ENCODE measurements around the gene FCN3. TPM values are rescaled to one million over a fixed set of nuclear protein-coding genes. Genes with fewer than 3 reads are reported as not detected.

FCN3 gene
- total and polyA plus RNA-seq, 2 donors (not counting 1 experiment from before 2014, with no cell fraction given): not detected

- Histone ChIP-seq H3K9me3 (ENCODE audit: control extremely low read depth in 1 of 3, control insufficient read depth in 2 of 3, insufficient read depth in 1 of 3, low read length in 2 of 3) (no peaks in the 10 kb centered on the region), H2AFZ (ENCODE audit: insufficient read depth, low read depth, low read length, poor library complexity, severe bottlenecking) (no peak overlapping the region), H3K79me2 (ENCODE audit: control insufficient read depth, insufficient read depth, low read length) (no peaks in the 10 kb centered on the region), H3K4me2 (replicated peaks; ENCODE audit: low read depth, low read length, poor library complexity, severe bottlenecking) (no peak overlapping the region), H4K20me1 (ENCODE audit: control insufficient read depth, insufficient read depth, low read length, poor library complexity, severe bottlenecking) (peaks cover 8% of the 10 kb centered on the region), H3K36me3 (replicated peaks in 1 of 2; ENCODE audit: control extremely low read depth in 1 of 2, control insufficient read depth in 1 of 2, extremely low read depth in 1 of 2, insufficient read depth in 2 of 2, low read length in 1 of 2) (no peaks in the 10 kb centered on the region), H3K4me3 (ENCODE audit: control extremely low read depth in 1 of 5, extremely low read depth in 1 of 5, insufficient read depth in 1 of 5, low read depth in 2 of 5, low read length in 4 of 5) (no peak overlapping the region), H3K4me1 (ENCODE audit: control insufficient read depth in 2 of 2, insufficient read depth in 2 of 2, low read length in 2 of 2) (peaks cover 36 to 54% of the 10 kb centered on the region in 2 donors), H3K9ac (ENCODE audit: low read length) (no peak overlapping the region), H3K27ac (ENCODE audit: low read length in 2 of 2) (no peak overlapping the region), H3K27me3 (replicated peaks in 1 of 4; ENCODE audit: control extremely low read depth in 1 of 4, control insufficient read depth in 3 of 4, insufficient read depth in 4 of 4, low read length in 3 of 4) (no peaks in the 10 kb centered on the region)
- no peaks in the 10 kb centered on the region for H3K27me3 Mint-ChIP-seq
- H3K9me3 Mint-ChIP-seq (ENCODE audit: insufficient read depth): no peaks in the 10 kb centered on the region
- peak overlapping the region; percentile 92 for H3K4me3 Mint-ChIP-seq
- no peak for DNase-seq
- POLR2A ChIA-PET: no interaction called here
- peaks cover 50% of the 10 kb centered on the region for H3K4me1 Mint-ChIP-seq
- H3K27ac Mint-ChIP-seq: peak overlapping the region; percentile 72
- intact Hi-C loops (cut with micrococcal nuclease): no loop called here
- CTCF ChIA-PET: interaction anchor here (1.0 to 11.1 kb wide), 13 partner anchors 10 to 310 kb away, joined by 3 to 135 read pairs (median 22); partner anchors contain the start of genes CD164L2, GPR3, MAP3K6 and SYTL1
- WGBS (ENCODE audit: insufficient coverage): 98% methylated on average over 5 of the region's 5 CpGs
- TF ChIP-seq CTCF (IDR thresholded peaks at IDR 0.05): no peak
- no peak for TF ChIP-seq EZH2 (IDR thresholded peaks at IDR 0.05; ENCODE audit: borderline replicate concordance, insufficient read depth, low read depth, low read length, poor library complexity, severe bottlenecking)
- ATAC-seq (ENCODE audit: low read depth): no peak
Observed at GRCh38 chr1:27358928-27359313, 15.7 kb downstream of the FCN3 start.

GRCh38 chr1:27358038-27358927 is 16.3 kb downstream of the FCN3 start:
- no peak overlapping the region for H3K27ac ChIP-seq (ENCODE audit: low read length in 2 of 2)
- no peaks in the 10 kb centered on the region for H3K79me2 ChIP-seq (ENCODE audit: control insufficient read depth, insufficient read depth, low read length)
- no peak overlapping the region for H2AFZ ChIP-seq (ENCODE audit: insufficient read depth, low read depth, low read length, poor library complexity, severe bottlenecking)
- no peaks in the 10 kb centered on the region for H3K27me3 Mint-ChIP-seq
- H3K4me2 ChIP-seq (replicated peaks; ENCODE audit: low read depth, low read length, poor library complexity, severe bottlenecking): peak overlapping the region; percentile 95
- H3K4me3 ChIP-seq (ENCODE audit: control extremely low read depth in 1 of 5, extremely low read depth in 1 of 5, insufficient read depth in 1 of 5, low read depth in 2 of 5, low read length in 4 of 5): no peak overlapping the region
- DNase-seq (no peak), ATAC-seq (ENCODE audit: low read depth) (no peak)
- H3K4me1 Mint-ChIP-seq: peaks cover 50% of the 10 kb centered on the region
- H3K9me3 Mint-ChIP-seq (ENCODE audit: insufficient read depth): no peaks in the 10 kb centered on the region
- H3K36me3 ChIP-seq (replicated peaks in 1 of 2; ENCODE audit: control extremely low read depth in 1 of 2, control insufficient read depth in 1 of 2, extremely low read depth in 1 of 2, insufficient read depth in 2 of 2, low read length in 1 of 2): peaks cover 0 to under 1% of the 10 kb centered on the region in 2 experiments
- CTCF ChIA-PET: interaction anchor here (0.6 to 11.1 kb wide), 21 partner anchors 9 to 1745 kb away, joined by 3 to 135 read pairs (median 6); partner anchors contain the start of genes CD164L2, GPR3, MAP3K6 and SYTL1
- intact Hi-C loops (cut with micrococcal nuclease): no loop called here
- 97% methylated on average over 20 of the region's 21 CpGs for WGBS (ENCODE audit: insufficient coverage)
- H4K20me1 ChIP-seq (ENCODE audit: control insufficient read depth, insufficient read depth, low read length, poor library complexity, severe bottlenecking): peaks cover 8% of the 10 kb centered on the region
- TF ChIP-seq CTCF (IDR thresholded peaks at IDR 0.05): no peak
- TF ChIP-seq EZH2 (IDR thresholded peaks at IDR 0.05; ENCODE audit: borderline replicate concordance, insufficient read depth, low read depth, low read length, poor library complexity, severe bottlenecking): no peak
- H3K27me3 ChIP-seq (replicated peaks in 1 of 4; ENCODE audit: control extremely low read depth in 1 of 4, control insufficient read depth in 3 of 4, insufficient read depth in 4 of 4, low read length in 3 of 4): no peaks in the 10 kb centered on the region
- peaks cover 36 to 54% of the 10 kb centered on the region in 2 donors for H3K4me1 ChIP-seq (ENCODE audit: control insufficient read depth in 2 of 2, insufficient read depth in 2 of 2, low read length in 2 of 2)
- POLR2A ChIA-PET: interaction anchor here (1.3 to 2.2 kb wide), 7 partner anchors 7 to 37 kb away, joined by 3 to 16 read pairs (median 5); partner anchors contain the start of gene SYTL1
- H3K4me3 Mint-ChIP-seq: peak overlapping the region; percentile 92
- no peak overlapping the region for H3K9ac ChIP-seq (ENCODE audit: low read length)
- no peaks in the 10 kb centered on the region for H3K9me3 ChIP-seq (ENCODE audit: control extremely low read depth in 1 of 3, control insufficient read depth in 2 of 3, insufficient read depth in 1 of 3, low read length in 2 of 3)
- H3K27ac Mint-ChIP-seq: peak overlapping the region; percentile 72
